ENCODE results near the gene FZD2.

Gene FZD2

GRCh38 chr17:44591206-44591605 is 33.9 kb downstream of the FZD2 start:
- DNase-seq (ENCODE audit: extremely low read depth, insufficient read length) = no peak
- Histone ChIP-seq H3K27me3 (replicated peaks; ENCODE audit: control insufficient read depth, insufficient read depth, low read length) (no peaks in the 10 kb centered on the region; the same call in 1 of the 2 replicates), H3K4me3 (replicated peaks; ENCODE audit: low read depth, low read length) (no peak overlapping the region), H3K36me3 (ENCODE audit: control insufficient read depth, insufficient read depth, low read length) (no peaks in the 10 kb centered on the region)
- TF ChIP-seq, protein P1, sequence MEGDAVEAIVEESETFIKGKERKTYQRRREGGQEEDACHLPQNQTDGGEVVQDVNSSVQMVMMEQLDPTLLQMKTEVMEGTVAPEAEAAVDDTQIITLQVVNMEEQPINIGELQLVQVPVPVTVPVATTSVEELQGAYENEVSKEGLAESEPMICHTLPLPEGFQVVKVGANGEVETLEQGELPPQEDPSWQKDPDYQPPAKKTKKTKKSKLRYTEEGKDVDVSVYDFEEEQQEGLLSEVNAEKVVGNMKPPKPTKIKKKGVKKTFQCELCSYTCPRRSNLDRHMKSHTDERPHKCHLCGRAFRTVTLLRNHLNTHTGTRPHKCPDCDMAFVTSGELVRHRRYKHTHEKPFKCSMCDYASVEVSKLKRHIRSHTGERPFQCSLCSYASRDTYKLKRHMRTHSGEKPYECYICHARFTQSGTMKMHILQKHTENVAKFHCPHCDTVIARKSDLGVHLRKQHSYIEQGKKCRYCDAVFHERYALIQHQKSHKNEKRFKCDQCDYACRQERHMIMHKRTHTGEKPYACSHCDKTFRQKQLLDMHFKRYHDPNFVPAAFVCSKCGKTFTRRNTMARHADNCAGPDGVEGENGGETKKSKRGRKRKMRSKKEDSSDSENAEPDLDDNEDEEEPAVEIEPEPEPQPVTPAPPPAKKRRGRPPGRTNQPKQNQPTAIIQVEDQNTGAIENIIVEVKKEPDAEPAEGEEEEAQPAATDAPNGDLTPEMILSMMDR (IDR thresholded peaks at IDR 0.05; ENCODE audit: insufficient read depth, low read length, poor library complexity, severe bottlenecking) = no peak

- DNase-seq (ENCODE audit: extremely low read depth, insufficient read length) = no peak
- H3K4me3 ChIP-seq (replicated peaks; ENCODE audit: low read depth, low read length) = no peak overlapping the region
- no peaks in the 10 kb centered on the region for H3K36me3 ChIP-seq (ENCODE audit: control insufficient read depth, insufficient read depth, low read length)
- no peaks in the 10 kb centered on the region; the same call in 1 of the 2 replicates for H3K27me3 ChIP-seq (replicated peaks; ENCODE audit: control insufficient read depth, insufficient read depth, low read length)
- TF ChIP-seq, protein P1 (IDR thresholded peaks at IDR 0.05; ENCODE audit: insufficient read depth, low read length, poor library complexity, severe bottlenecking) = no peak
Measured at GRCh38 chr17:44593156-44593555, 35.9 kb downstream of the FZD2 start.

GRCh38 chr17:44595216-44595775 is 38.0 kb downstream of the FZD2 start:
- H3K4me3 ChIP-seq (replicated peaks; ENCODE audit: low read depth, low read length) = no peak overlapping the region
- H3K27me3 ChIP-seq (replicated peaks; ENCODE audit: control insufficient read depth, insufficient read depth, low read length) = no peaks in the 10 kb centered on the region; the same call in 1 of the 2 replicates
- H3K36me3 ChIP-seq (ENCODE audit: control insufficient read depth, insufficient read depth, low read length) = no peaks in the 10 kb centered on the region
- TF ChIP-seq, protein P1 (IDR thresholded peaks at IDR 0.05; ENCODE audit: insufficient read depth, low read length, poor library complexity, severe bottlenecking) = no peak
- DNase-seq (ENCODE audit: extremely low read depth, insufficient read length) = no peak

DNA sequence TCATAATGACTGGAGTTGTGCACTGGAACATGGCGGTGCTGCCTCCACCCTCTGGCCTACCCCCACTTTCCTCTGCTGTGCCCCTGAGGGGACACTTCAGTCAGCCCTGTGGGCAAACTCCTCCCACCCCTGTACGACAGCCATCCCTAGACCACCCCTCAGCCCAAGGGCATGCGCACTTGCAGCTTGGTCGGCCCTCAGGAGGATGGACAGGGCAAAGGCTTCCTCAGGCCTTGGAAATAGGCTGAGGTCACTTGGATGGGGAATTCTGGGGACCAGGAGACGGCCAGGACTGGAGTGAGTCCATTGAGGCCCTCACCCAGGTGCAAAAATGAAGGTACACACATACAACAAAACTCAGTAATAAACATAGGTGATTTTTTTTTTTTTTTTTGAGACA is 41.0 kb downstream of the FZD2 start:
- TF ChIP-seq, protein P1 (IDR thresholded peaks at IDR 0.05; ENCODE audit: insufficient read depth, low read length, poor library complexity, severe bottlenecking) = no peak
- Histone ChIP-seq H3K4me3 (replicated peaks; ENCODE audit: low read depth, low read length) (no peak overlapping the region), H3K36me3 (ENCODE audit: control insufficient read depth, insufficient read depth, low read length) (no peaks in the 10 kb centered on the region), H3K27me3 (replicated peaks; ENCODE audit: control insufficient read depth, insufficient read depth, low read length) (no peaks in the 10 kb centered on the region; the same call in 1 of the 2 replicates)
- DNase-seq (ENCODE audit: extremely low read depth, insufficient read length) = no peak

GRCh38 chr17:44598932-44599297 is 41.6 kb downstream of the FZD2 start:
- Histone ChIP-seq H3K4me3 (replicated peaks; ENCODE audit: low read depth, low read length) (no peak overlapping the region), H3K27me3 (replicated peaks; ENCODE audit: control insufficient read depth, insufficient read depth, low read length) (no peaks in the 10 kb centered on the region; the same call in 1 of the 2 replicates), H3K36me3 (ENCODE audit: control insufficient read depth, insufficient read depth, low read length) (no peaks in the 10 kb centered on the region)
- no peak for DNase-seq (ENCODE audit: extremely low read depth, insufficient read length)
- TF ChIP-seq, protein P1 (IDR thresholded peaks at IDR 0.05; ENCODE audit: insufficient read depth, low read length, poor library complexity, severe bottlenecking) = no peak

Measured in GM06990 (cell line).